Astrocyte (in vitro differentiated cells and primary cell): Measurements from ENCODE around the gene CPLX1.

Experiments
- EZH2 ChIP-seq: IDR thresholded peaks from 2 replicates; pipeline ENCODE4 v1.6.1; 2012; ENCODE audit warnings: mild to moderate bottlenecking, low read length, inconsistent platforms; ENCODE audit not compliant: insufficient read depth
- TF ChIP-seq, protein P1 (sequence below): IDR thresholded peaks from 2 replicates; pipeline ENCODE4 v1.5.1; 2011; ENCODE audit warnings: low read depth, mild to moderate bottlenecking, inconsistent platforms, low read length, moderate library complexity; ENCODE audit not compliant: insufficient read depth

GRCh38 chr4:793093-793861 lies 32.7 kb downstream of the CPLX1 start:
- TF ChIP-seq EZH2, result no peak
- TF ChIP-seq, protein P1, sequence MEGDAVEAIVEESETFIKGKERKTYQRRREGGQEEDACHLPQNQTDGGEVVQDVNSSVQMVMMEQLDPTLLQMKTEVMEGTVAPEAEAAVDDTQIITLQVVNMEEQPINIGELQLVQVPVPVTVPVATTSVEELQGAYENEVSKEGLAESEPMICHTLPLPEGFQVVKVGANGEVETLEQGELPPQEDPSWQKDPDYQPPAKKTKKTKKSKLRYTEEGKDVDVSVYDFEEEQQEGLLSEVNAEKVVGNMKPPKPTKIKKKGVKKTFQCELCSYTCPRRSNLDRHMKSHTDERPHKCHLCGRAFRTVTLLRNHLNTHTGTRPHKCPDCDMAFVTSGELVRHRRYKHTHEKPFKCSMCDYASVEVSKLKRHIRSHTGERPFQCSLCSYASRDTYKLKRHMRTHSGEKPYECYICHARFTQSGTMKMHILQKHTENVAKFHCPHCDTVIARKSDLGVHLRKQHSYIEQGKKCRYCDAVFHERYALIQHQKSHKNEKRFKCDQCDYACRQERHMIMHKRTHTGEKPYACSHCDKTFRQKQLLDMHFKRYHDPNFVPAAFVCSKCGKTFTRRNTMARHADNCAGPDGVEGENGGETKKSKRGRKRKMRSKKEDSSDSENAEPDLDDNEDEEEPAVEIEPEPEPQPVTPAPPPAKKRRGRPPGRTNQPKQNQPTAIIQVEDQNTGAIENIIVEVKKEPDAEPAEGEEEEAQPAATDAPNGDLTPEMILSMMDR, result no peak
